ENCODE data around the gene C1RL. TPM values are rescaled to one million over a fixed set of nuclear protein-coding genes. Genes with fewer than 3 reads are reported as not detected.

Gene C1RL
- total and polyA plus RNA-seq, 12 donors = 4.5 to 24.9 (median 8.1) TPM

DNA sequence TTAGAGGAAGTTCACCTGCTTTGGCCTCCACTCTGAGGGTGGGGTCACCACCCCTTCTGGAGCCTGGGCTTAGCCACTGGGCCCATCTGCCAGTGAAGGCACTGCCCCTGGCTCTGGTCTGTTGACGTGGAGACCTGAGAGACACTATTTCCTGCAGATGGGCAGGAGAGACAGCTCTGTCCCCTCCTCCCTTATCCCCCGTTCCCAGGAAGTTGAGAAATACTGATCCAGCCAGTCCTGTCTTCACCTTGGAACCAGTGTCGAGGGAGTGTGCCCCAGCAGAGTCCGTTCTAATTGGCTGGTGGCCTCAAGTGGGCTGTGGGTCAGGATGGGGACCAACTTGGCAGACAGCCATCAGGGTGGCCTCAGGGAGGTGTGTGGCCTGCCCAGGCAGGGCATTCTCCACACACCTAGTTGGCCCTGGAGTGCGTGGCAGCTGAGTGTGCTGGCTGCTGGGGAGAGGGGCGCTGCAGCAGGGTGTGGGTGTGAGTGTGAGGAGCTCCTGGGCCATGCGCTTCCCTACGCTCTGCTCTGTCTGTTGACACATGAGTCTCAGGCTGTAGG, 46.5 kb upstream of the C1RL start:
- intact Hi-C loops (cut with DNase I) = no loop called here
- Histone ChIP-seq H3K27me3 (no peaks in the 10 kb centered on the region), H3K36me3 (peaks cover 0 to 66% (median 0%) of the 10 kb centered on the region in 9 donors), H3K4me3 (no peak overlapping the region), H3K27ac (no peak overlapping the region), H3K4me1 (no peaks in the 10 kb centered on the region), H3K9me3 (no peaks in the 10 kb centered on the region)
- TF ChIP-seq CTCF (IDR thresholded peaks at IDR 0.05) = no peak
- 78 to 84% methylated on average over 8 of the region's 8 CpGs for WGBS, 2 donors
- ATAC-seq (peak in 2 of 8 donors; percentile 7 to 45), DNase-seq (no peak)

- no peak overlapping the region for H3K27ac ChIP-seq
- no peak for DNase-seq
- peaks cover 0 to 71% (median 0%) of the 10 kb centered on the region in 9 donors for H3K36me3 ChIP-seq
- no peak overlapping the region for H3K4me3 ChIP-seq
- no peak for TF ChIP-seq CTCF (IDR thresholded peaks at IDR 0.05)
- ATAC-seq = no peak
- 84 to 86% methylated on average over 12 of the region's 12 CpGs for WGBS, 2 donors
- intact Hi-C loops (cut with DNase I) = no loop called here
- H3K9me3 ChIP-seq = no peaks in the 10 kb centered on the region
- no peaks in the 10 kb centered on the region for H3K4me1 ChIP-seq
- H3K27me3 ChIP-seq = no peaks in the 10 kb centered on the region
Observed at GRCh38 chr12:7154901-7155470, 46.0 kb upstream of the C1RL start.

DNA sequence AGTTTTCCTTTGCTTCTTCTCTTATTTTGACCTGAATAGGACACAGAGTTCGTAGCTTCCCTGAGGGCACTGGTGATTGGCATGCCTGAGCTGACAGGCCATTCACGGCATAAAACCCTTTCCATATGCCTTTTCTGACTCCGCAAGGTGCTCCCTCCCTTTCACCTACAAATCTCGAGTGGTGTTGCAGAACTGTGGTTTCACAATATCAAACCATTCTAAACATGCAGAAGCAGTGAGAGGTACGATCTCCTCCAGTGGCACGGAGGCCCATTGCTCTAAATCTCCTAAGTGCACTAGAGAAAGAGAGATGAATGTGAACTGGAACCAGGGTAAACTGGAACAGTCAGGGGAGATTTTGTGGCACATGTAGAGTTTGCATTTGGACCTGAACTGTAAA, 45.0 kb upstream of the C1RL start:
- no peak for DNase-seq
- TF ChIP-seq CTCF (IDR thresholded peaks at IDR 0.05) = no peak
- H3K9me3 ChIP-seq = no peaks in the 10 kb centered on the region
- ATAC-seq = no peak
- peaks cover 0 to 81% (median 0%) of the 10 kb centered on the region in 9 donors for H3K36me3 ChIP-seq
- intact Hi-C loops (cut with DNase I) = no loop called here
- WGBS, 2 donors = 92 to 93% methylated on average over 6 of the region's 6 CpGs
- H3K27me3 ChIP-seq = no peaks in the 10 kb centered on the region
- no peaks in the 10 kb centered on the region for H3K4me1 ChIP-seq
- no peak overlapping the region for H3K27ac ChIP-seq
- H3K4me3 ChIP-seq = no peak overlapping the region

DNA sequence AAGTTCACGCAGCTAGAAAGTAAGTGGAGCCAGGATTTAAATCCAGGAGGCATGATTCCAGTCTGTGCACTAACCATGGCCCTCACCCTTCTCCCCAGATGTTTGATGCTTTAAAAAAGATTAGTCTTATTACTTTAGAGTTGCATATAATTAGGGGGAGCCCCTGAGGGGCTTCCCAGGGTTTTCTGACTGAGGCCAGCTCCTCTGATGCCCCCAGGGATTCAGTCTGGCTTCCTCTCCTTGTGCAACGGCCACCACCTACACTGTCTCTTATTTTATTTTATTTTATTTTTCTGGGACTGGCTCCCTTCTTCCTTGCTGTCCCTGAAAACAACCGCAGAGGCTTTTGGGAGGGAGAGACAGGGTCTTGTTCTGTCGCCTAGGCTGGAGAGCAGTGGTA, 43.8 kb upstream of the C1RL start:
- 80 to 81% methylated on average over 4 of the region's 4 CpGs for WGBS, 2 donors
- intact Hi-C loops (cut with DNase I) = no loop called here

More for the DNA sequence above, 43.8 kb upstream of the C1RL start:
- Histone ChIP-seq H3K27me3 (no peaks in the 10 kb centered on the region), H3K36me3 (peaks cover 0 to 91% (median 0%) of the 10 kb centered on the region in 9 donors), H3K27ac (no peak overlapping the region), H3K4me1 (no peaks in the 10 kb centered on the region), H3K9me3 (no peaks in the 10 kb centered on the region), H3K4me3 (no peak overlapping the region)
- TF ChIP-seq CTCF (IDR thresholded peaks at IDR 0.05) = no peak
- DNase-seq (no peak), ATAC-seq (no peak)

Measured in heart right ventricle (tissue), 16 donors.